22Rv1 (cell line): ENCODE measurements around the gene NR4A1.
A peak's percentile ranks its signal among the peaks of the same experiment; 100 is the strongest.

Source experiments
- H3K27ac ChIP-seq: fragments of 450-650 bp; 2 replicates; pipeline ENCODE4 v1.5.1; 2017
- CTCF ChIP-seq: fragments of 450-650 bp; IDR thresholded peaks from 2 replicates; pipeline ENCODE4 v1.5.1; 2017; ENCODE audit warnings: mild to moderate bottlenecking
- ZFX ChIP-seq: fragments of 450-650 bp; IDR thresholded peaks from 2 replicates; pipeline ENCODE4 v1.6.1; 2017; ENCODE audit warnings: antibody characterized with exemption, borderline replicate concordance

Gene NR4A1

DNA sequence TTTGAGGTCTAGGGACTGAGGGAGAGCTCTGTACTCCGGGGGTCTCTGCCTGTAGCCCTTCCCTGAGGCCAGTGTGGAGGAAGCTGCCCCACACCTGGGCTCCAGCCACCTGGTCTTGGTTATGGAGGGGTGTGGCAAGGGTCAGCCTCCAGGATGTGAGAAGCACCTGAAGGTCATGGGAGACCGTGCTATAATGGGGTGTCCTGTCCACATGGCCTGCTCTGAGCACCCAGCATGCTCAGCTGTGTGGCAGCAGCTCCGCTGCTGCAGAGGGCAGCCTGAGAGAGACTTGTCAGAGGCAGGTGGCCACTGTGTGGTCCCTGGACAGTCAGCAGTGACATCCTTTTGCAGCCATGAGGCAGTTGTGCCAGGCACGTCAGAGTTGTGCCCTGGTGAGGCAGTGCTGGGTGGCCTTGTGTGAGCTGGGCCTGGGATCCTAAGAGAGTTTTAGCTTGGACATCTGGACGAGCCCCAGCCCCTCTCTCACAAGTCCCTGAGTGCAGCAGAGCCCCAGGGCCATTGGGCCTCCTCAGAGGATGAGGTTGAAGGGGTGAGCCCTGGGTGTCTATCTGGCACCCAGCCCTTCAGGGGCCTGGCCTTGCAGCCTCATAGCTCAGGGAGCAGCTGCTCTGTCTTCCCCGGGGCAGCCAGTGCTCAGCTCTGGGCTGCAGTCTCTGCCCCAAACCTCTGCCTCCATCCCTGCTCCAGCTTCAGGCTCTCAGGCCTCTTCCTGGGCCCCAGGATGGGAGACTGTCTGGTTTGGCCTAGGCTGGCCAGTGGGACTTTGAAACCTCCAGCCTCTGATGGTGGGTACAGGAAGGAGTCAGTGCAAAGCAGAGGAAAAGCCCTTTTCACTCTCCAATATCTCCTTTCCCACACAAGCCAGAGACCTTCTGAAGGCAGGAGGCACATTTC is 11.2 kb downstream of the NR4A1 start:
- TF ChIP-seq ZFX (no peak), CTCF (no peak)
- no peak overlapping the region for H3K27ac ChIP-seq

DNA sequence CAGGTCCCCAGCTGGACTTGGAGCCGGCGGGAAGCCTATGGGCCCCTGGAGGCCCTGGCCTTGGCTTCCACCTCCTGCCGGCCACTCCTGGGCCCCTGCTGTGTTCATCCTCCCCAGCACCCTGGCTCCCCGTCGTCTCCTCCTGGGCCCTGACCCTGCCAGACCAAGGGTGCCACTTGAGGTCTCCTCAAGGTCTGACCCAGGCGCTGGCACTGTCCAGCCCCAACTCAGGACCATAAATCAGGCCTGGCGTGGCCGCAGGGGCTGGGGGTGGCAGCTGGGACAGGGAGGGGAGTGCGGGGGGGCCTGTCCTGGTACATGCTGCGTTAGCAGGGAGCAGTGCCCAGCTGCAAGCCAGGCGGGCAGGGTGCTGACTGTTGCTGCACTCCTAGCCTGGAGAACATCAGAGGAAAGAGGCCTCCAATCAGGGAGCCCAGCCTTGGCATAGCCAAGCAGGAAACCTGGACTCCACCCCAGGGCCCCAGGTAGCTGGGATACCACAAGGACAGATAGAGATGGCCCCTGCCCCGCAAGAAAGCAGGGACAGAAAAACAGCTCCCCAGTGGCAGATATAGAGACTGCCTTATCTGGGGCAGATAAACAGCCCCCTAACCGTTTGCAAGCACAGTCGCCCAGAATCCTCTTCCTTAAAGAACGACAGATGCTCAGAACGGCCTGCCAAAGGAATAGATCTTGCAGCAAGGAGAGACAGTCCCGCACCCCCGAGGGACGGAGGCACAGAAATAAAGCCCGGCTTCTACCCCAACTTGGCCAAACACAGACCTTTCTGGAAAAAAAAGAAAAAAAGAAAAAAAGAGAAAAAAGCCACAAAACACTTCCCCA is 12.1 kb downstream of the NR4A1 start:
- no peak overlapping the region for H3K27ac ChIP-seq
- TF ChIP-seq CTCF = no peak
- no peak for TF ChIP-seq ZFX

DNA sequence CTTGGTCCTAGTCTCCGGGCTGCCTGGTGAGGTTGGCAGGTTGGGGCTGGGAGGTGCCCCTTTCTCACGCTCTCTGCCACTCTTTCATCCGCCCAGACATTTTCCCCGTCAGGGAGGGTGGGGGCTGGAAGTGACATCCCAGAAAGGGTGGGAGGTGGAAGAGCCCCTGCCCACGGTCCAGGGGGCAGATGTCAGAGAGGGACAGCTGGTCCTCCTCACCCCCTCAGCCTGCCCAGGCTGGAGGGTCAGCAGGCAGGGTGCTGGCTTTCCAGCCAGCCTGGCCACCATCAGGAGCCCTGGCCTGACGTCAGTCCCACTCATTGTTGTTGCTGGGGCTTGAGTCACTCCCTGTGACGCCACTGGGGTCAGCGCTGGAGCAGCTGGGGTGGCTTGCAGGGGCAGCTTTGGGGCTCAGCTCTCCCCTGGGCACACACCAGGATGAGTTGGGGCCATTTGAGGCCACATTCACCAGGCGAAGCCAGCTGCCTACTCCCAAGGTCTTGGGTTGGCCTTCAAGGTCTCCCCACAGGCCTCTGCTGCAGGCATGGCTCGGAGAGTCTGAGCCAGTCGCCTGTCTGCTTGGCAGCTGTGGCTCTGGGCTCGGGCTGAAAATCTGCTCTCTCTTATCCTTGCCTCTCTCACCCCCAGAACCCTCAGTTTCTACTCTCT is 12.9 kb downstream of the NR4A1 start:
- TF ChIP-seq CTCF = no peak
- no peak for TF ChIP-seq ZFX
- H3K27ac ChIP-seq = no peak overlapping the region

- no peak overlapping the region for H3K27ac ChIP-seq
Measured at GRCh38 chr12:52066346-52067080, 15.3 kb downstream of the NR4A1 start.

GRCh38 chr12:52067081-52067374 is 15.8 kb downstream of the NR4A1 start:
- TF ChIP-seq CTCF = no peak
- TF ChIP-seq ZFX = no peak
- H3K27ac ChIP-seq = no peak overlapping the region

More at GRCh38 chr12:52066346-52067080, 15.3 kb downstream of the NR4A1 start:
- no peak for TF ChIP-seq ZFX
- no peak for TF ChIP-seq CTCF

DNA sequence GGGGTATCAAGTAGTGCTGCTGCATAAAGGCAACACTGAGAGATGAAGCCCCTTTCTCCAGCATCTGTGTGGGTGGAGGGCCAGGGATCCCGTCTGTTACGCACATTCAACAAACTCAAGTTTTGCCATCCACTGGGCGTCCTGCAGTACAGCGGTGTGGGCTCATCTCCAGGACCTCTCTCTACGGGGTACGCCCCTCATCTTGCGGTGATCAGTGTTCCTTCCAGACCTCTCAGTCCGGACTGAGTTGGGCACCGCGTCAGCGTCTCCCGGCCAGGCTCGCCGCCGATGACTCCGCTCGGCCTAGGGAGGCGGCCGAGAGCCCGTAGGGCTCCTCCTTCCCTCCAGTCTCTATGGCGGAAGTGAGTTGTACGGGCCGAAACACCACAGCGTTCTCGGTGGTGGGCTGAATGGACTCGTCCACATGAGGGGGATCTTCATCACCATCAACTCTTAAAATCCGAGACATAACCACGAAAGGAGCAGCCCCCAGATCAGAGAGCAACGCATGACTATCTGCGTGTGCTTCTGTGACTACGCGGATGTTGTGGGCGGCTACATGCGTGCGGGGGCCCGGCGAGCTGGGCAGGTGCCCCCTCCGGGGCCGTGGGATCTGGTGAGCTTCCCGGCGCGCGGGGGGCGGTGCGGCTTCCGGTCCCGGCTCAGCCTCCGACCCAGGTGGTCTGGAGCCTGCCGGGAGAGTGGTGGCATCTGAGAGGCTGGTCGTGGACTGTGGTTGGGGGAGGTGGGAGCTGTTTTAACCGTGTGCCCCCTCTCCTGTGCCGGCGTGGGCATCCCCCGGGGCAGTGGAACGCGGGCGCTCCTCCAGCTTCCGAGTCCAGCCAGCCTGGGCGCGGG is 18.3 kb downstream of the NR4A1 start, which contains the start of gene ATG101:
Gene ATG101 (plus strand): TSS at position 652 of the 858 bp plus-strand sequence. CDS start 3,673 bp downstream, outside the sequence.
- peak; percentile 98 for TF ChIP-seq CTCF
- TF ChIP-seq ZFX = no peak
- peak within 1 kb of the TSS; percentile 78 for H3K27ac ChIP-seq
